ENCODE data around the gene COL17A1.

Gene COL17A1

DNA sequence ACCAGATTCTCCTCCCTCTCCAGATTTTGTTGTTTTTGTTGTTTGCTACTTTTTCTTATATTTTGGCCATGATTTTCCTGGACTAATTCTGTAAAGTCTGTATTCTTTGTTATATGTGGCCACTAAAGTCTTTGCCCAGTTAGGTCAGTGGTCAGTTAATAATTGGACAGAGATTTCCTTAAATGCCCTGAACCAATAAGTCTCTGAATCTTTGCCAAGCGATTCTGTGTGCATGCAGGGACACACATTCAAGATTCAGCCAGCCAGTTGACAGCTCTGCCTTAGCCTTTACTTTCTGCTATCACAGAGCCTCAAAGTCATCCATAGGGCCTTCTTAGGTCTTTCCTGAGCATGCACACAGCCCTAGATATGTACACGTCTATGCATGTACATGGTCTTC, 11.0 kb upstream of the COL17A1 start:
- no peak for DNase-seq

DNA sequence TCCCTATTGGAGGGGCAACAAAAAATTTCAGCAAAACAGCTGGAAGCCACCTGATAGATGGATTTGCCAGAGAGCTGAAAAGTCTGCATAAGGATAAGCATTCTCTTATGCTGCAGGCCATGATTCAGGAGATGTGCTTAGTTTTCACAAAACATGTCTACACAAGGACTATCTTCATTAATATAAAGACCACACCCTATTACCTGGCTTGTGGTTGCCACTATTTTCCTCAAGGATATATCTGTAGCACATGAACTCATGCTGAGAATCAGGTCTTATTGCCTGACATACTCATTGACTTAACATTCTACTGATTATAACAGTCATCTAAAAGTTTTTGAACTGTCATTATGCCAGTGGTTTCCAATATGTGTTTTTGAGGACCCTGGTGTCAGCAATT, 7.1 kb upstream of the COL17A1 start:
- DNase-seq = no peak

DNA sequence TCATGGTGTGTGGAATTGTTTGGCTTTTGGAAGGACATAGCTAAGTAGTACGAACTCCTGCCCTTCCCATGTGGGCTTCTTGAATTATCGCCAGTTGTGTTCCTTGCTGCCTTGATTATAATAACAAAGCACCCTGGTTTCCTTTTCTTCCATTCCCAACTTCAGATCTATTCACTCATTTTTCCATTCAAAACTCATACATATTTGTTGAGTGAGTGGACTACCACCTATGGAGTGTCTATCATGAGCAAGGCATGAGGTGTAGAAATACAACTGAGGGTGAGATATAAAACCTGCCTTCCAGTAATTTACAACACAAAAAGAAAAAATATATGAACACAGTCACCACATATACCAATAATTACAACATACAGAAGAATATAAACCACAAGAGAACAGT, 4.9 kb upstream of the COL17A1 start:
- DNase-seq = no peak

DNA sequence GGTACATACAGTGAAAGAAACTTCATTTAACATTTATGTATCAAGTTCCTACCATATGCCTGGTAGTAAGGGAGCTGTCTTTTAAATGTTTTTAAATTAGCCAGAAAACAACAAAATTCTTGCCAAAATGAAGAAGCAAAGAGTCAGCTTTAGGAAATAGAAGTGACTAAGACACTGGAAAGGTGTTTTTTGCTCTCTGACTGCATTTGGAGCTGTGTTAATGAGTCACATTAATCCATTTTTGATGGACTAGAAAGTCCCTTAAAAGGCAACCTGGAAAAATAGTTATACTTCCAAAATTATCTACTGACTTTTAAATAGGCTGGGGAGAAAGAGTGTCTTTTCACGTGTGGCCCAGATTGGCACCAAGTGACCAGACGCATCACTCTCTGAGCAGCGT, 3.9 kb upstream of the COL17A1 start:
- DNase-seq = no peak

DNA sequence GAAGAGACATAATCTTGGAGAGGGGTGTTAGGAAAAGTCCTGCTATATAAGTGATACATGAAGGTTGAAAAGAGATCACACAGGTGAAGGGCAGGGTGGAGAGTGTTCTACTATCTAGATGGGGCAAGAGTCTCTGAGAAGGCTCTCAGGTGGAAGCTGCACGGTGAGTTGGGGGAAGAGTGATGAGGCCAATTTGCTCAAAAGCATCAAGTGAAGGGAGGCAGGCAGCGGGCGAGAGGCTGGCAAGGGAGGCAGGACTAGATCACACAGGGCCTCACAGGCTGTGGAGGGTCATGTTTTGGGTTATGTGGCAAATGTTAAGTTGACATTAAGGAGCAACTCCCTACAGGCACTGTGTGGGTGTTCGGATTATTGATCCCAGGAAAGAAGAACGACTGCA, 2.6 kb upstream of the COL17A1 start:
- no peak for DNase-seq

DNA sequence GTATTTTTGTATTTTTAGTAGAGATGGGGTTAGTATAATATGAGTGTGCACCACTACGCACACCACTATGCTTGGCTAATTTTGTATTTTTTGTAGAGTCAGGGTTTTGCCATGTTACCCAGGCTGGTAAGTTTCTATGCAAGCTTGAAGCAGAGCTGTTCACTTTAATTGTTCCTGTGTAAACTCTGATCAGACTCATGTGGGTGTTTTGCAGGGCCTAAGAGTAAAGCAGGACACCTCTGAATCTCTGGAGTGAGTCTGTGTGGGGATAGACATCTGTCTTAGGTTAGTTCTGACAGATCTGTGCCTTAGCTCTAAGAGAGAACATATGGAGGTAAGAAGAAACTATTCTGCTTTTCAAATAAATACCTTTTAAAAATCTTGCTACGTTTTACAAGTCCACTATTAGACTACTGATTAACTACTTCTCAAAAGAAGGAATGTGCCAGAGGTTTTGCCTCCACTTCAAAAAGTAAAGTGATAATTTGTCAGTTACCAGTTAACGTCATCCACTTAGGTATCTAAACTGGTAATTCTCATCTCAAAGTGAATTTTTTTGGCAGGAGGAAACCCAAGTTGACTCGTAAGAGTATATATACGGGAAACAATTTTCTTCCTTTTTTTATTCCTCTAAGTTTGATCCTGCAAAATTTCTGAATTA, 1.1 kb downstream of the COL17A1 start:
- DNase-seq = no peak

DNA sequence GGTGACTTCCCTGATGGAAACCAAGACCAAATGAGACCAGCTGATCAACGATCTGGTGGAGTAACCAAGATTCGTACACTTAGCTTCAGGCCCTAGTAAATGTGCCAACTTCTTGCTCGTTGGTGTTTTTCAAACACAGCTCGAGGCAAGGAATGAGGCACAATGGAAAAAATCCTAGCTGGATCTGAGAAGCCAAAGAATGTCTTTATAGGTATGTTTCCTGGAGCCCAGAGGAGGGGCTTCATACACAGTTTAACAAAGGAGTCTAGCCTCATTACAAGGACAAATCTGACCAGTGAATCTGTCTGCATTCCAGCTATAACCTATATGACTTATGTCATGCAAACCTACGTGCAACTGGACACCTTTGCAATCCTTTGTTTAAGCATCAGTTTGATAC, 3.7 kb downstream of the COL17A1 start:
- no peak for DNase-seq

DNA sequence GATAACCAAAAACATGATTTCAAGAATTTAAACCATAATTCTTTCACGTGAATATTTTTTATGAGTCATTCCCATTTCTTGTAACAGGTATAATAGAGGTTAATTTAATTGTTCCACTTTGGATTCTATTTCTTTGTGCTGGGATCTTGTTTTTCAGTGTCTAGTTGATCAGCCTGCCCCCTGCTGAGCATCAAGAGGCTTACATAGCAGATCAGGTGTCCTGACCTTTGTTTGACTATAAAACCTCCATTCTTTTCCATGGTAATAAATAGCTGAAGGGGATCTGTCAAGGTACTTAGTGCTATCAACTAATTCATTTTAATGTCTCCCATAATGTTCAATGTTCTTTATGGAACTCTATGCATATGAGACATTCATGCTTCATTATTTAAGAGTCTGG, 4.9 kb downstream of the COL17A1 start:
- DNase-seq = no peak

DNA sequence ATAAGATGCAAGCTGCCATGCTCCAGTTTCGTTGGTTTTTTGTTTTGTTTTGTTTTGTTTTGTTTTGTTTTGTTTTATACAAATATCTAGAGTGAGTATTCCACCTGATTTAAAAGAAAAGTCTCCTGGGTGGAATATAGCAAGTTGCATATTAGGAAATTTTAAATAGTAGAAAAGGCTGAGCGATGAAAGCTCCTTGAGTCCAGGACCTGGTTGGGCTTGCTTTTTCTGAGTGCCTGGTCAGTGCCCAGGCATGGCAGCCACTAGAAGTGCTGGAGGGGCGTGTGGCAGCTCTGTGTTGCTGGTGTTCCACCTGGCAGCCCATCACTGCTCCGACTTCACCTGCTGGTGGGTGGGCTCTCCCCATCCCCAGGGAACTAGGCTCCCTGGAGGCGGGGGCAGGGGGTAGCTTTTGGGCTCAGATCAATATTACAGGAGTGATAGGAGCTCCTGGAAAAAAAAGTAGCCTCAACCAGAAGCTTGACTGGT, 8.0 kb downstream of the COL17A1 start:
- no peak for DNase-seq

DNA sequence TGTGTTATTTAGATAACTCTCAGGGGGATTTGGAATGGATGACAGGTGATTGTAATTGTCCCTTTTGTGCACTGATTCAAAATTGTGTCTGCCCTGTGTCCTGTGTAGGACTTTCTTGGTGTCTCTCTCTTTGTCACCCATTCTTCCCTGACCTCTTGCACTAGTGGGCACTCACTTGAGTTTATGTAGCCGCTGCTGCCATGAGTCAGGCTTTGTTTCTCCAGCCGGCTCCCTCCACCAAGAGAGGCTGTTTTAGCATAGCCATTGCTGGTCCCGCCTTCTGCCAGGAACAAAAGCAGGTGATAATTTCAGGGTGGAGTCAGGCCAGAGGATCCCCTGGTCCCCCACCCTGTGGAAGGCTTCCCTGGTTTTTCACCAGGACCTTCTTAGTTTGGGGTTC, 8.4 kb downstream of the COL17A1 start:
- DNase-seq = no peak

DNA sequence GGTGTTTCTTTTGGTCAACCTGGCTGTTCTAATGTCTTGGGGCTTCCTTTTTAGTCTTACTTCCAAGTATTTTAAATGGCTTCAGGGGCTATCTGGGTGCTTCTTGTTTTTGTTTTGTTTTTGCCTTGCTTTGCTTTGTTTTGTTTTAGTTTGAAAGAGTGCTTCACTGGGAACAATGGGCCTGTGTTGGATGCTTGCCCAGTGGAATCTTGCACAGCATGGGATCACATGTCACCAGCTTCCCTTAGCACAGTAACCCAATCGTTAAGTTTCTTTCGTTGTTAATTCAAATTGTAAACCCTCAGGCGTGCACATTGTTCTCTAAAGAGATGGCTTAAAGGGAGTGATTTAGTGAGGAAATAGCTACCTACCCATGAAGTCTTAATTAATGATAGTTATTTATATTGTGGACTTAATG, 8.9 kb downstream of the COL17A1 start:
- no peak for DNase-seq

DNA sequence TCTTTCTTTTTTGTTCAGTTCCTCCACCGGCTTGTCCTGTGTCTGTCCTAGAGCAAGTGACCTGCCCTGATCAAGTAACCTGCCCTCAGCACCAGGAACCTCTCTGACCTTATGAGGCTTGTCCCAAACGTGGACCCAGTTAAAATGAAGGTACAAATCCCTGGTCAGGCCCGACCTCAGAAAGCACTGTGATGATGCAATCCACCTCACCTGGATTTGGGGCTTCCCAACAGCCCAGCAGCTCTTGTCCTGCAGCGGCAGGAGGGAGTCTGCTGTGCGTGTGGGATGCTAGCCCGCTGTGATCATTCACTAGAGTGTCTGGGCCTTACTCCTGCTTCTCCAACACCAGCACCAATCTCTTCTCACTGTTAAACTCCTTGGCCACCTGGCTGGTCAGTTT, 11.2 kb downstream of the COL17A1 start:
- no peak for DNase-seq

DNA sequence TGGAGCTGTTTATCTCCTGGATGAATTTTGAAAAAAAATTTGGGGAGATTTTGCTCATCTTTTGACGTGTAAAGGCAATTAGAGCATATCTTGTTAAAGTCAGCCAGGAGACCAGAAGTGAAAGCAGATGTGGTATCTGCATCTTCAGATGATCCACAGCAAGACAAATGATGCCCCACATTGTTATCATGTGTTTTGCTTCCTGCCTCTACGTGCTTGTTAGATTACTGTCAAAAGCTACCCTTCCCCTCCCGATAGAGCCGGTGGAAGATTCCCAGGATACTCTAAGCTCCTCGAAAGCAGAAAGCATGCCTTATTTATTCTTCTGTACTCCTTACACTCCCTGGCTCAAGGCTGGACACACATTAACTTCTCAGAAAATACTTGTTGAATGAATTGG, 12.9 kb downstream of the COL17A1 start:
- no peak for DNase-seq

DNA sequence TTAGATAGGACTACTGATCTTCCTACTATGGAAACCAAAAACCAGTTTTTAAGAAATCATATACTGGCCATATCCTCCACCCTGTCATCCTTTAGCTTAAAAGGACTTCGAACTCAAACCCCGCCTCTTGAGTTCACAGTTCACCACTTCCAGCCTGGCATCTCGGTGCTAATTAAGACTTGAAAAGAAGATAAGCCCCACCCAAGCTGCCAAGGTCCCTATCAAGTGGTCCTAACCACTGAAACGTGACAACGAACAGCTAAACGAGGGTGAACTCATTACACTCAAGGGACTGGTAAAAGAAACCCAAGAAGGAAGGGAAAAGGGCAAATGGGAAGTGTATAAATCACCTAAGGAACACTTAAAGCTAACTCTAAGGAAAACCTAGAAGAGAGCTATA, 16.1 kb downstream of the COL17A1 start:
- no peak for DNase-seq

DNA sequence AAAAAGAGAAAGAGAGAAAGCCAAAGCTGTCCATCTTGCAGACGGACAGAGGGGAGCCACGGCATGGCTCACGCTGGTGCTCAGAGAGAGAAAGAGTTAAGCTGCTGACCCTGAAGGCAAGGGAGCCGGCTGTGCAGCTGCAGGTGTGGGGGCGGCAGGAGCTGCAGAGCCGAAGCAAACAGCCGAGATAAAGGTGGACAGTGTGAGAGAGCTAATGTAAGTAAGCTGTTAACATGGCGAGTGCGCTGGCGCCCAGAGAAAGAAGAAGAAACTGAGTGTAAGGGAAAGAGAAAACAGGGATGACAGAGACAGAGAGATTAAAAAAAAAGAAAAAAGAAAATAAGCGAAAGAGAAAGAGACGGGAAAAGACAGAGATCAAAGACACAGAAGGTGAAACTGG, 18.2 kb downstream of the COL17A1 start:
- DNase-seq = no peak

DNA sequence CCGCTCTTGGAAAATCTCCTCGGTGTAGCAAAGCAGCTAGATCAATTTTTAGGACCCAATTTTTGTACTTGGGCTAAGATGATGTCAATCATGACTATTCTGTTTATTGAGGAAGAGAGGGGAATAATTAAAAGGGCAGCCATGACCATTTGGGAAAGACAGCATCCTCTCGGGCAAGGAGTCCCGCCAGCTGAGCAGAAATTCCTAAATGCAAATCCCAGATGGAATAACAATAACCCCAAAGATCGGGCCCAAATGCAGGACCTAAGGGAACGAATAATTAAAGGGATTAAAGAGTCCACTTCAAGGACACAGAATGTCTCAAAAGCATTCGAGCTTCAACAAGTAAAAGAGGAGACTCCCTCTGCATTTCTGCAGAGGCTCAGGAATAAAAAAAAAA, 18.7 kb downstream of the COL17A1 start:
- no peak for DNase-seq

DNA sequence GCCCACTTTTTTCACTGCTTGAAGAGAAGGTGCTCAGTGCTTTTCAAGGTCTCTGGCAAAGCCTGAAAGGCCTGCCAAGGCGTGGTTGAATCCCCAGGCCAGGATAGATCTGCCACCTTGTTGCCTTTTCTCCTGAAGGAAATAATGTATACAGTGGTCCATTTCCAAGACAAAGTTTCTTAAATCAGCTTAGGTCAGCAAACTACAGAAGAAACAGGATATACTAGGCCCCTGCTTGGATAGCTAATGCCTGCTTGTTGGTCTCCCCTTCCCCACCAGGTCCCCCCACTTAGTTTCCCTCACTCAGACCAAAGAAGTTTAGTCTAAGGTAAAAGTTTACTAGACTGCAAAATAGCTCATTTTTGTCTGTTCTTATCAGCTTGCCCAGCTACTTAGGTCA, 19.9 kb downstream of the COL17A1 start:
- DNase-seq = no peak

DNA sequence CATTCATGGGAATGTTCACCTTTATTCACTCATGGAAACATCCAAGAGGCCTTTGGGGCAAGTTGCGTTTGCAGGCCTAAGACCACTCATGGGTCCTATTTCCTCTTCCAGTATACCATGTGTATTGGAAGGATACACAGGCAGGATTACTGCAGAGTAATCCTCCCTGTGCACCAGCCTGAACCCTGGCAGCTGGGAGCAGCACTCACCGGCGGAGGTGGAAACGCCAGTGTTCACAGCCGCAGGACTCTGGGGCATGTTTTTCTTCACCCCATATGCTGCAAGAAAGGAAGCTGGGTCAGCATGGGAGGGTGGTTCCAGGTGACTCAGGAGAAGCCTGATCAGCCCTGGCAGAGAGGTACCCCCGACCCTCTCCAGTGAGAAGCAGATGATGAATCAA, 24.5 kb downstream of the COL17A1 start:
- DNase-seq = no peak

DNA sequence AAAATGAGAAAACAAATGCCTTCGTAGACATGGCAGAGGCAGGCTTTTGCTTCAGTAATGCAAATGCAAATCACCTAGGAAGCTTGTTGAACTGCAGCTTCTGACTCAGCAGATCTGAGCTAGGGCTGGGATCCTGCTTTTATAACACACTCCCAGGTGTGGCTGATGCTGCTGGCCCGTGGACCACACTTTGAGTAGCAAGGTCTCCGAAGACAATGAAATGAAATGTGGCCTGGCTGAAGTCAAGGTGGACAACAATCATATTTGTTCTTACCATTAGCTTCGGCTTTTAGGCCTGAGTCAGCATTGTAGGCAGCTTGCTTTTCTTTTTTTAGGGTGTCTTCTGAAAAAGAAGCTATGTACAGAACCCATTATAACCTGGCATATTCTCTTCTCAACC, 26.3 kb downstream of the COL17A1 start:
- no peak for DNase-seq

DNA sequence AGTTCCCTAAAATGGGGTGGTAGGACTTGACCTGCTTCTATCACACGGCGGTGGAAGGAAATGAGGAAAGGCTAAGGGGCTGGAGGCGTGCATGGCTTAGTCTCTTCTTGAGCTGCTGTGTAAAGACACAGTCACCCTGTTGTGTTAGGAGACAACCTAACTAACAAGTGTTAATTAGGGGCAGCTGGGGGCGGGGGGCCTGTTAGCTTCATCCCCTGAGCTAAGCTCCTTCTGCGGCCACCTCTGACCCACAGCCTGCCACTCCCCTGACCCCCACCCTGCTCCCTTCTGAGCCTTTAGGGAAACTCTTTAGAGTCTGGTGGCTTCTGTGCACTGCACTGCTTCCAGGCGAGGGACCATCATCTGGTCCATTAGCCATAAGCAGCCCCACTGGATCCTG, 28.0 kb downstream of the COL17A1 start:
- DNase-seq = no peak

DNA sequence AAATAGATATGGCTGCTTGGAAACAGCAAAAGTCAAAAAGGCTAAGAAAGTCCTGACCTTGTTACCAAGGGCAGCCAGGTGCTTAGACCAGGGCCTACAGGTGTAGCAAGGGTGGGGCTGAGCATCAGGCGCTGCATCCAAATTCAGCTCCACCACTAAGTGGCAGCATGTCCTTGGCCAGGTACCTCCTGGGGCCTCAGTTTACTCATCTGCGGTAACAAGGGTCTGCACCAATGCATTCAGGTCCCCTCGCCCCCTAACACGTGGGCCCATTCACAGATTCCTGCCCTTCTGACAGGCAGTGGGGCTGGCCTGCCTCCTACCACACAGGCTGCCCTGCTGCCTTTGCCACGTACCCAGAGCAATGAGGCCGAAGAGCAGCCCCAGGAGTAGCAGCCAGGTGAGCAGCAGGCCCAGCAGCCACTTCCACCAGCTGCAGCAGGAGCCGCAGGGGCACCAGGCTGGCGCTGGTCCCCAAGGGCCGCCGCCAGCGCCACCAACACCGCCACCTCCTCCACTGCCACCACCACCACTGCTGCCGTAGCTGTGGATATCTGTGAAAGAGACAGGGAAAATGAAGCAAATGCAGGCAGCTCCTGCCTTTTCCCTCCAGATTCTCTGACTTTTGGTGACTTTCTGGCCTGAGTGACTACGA, 28.9 kb downstream of the COL17A1 start:
- no peak for DNase-seq

DNA sequence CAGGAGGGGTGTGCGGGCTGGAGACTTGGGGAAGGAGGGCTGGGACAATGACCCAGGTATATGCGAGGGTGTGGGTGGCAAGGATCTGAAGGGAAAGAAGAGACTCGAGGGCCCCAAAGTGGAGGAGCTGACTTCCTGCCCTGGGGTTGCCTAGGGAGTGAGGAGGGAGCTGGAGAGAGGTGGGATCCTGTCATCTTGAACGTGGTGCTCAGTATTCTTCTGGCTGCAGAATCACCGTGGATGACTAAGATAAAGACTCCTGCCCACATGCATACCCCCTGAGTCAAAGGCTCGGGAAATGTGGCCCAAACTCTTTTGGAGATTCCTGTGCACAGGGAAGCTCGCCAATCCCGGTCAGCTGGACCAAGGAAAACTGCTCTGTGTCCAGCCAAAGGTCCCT, 31.2 kb downstream of the COL17A1 start:
- DNase-seq = no peak

DNA sequence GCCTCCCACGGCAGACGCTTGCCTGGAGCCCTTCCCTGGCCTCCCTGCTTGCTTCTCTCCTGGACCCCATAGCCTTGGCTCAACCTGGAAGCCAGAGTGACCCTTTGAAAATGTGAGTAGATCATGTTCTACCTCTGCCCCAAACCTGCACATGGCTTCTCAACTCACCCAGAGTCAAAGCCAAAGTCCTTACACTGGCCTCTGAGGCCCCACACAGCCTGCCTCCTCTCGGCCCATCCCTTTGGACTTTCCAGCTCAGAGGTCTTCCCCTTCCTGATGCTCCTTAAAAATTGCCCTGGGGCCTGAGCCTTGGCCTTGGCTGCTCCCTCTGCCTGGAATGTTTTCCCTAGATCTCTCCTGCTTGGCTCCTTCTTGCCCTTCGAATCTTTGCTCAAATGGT, 32.5 kb downstream of the COL17A1 start:
- no peak for DNase-seq

DNA sequence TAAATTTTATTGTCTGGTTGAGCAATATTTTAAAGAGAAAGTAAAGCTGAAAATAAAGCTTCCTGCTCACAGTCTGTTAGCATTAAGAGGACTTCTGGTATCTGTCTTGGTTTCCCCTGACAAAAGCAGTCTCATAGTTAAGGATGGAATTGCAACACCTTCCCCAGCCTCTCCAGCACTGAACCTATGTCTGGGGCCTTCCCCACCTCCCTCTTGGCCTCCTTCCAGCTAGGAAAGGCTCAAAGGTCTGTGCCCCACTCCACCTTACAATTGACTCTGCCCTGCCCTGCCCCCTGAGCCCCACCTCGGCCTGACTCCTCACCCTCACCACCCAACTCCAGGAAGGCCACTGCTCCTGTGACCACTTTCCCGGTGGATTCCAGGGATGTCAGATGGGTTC, 33.2 kb downstream of the COL17A1 start:
- DNase-seq = no peak

Measured in NCI-H446 treated with DMSO at 0.1 percent for 48 hours (cell line).